ENCODE data around the gene PLEKHM3. TPM values are rescaled to one million over a fixed set of nuclear protein-coding genes. Genes with fewer than 3 reads are reported as not detected.

PLEKHM3 gene
- total and polyA plus RNA-seq, 2 of the 13 experiments (the other 11 are each of a cell fraction or from before 2014, with no cell fraction given): 4.5 to 4.7 TPM

GRCh38 chr2:207787800-207788199, 237.5 kb downstream of the PLEKHM3 start:
- H3K9ac ChIP-seq (ENCODE audit: insufficient read depth, low read depth, low read length): no peak overlapping the region
- intact Hi-C loops (cut with micrococcal nuclease; ENCODE audit: unreplicated experiment): no loop called here
- no peaks in the 10 kb centered on the region for H3K79me2 ChIP-seq (ENCODE audit: insufficient read depth, low read length)
- H3K27me3 ChIP-seq (ENCODE audit: control insufficient read depth in 1 of 2, insufficient read depth in 2 of 2, low read length in 2 of 2): no peaks in the 10 kb centered on the region
- no peak for TF ChIP-seq ZNF687 (CRISPR knock-in tag; IDR thresholded peaks at IDR 0.05)
- TF ChIP-seq, protein P1, sequence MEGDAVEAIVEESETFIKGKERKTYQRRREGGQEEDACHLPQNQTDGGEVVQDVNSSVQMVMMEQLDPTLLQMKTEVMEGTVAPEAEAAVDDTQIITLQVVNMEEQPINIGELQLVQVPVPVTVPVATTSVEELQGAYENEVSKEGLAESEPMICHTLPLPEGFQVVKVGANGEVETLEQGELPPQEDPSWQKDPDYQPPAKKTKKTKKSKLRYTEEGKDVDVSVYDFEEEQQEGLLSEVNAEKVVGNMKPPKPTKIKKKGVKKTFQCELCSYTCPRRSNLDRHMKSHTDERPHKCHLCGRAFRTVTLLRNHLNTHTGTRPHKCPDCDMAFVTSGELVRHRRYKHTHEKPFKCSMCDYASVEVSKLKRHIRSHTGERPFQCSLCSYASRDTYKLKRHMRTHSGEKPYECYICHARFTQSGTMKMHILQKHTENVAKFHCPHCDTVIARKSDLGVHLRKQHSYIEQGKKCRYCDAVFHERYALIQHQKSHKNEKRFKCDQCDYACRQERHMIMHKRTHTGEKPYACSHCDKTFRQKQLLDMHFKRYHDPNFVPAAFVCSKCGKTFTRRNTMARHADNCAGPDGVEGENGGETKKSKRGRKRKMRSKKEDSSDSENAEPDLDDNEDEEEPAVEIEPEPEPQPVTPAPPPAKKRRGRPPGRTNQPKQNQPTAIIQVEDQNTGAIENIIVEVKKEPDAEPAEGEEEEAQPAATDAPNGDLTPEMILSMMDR (CRISPR knock-in tag; IDR thresholded peaks at IDR 0.05): no peak
- TF ChIP-seq, protein P2, sequence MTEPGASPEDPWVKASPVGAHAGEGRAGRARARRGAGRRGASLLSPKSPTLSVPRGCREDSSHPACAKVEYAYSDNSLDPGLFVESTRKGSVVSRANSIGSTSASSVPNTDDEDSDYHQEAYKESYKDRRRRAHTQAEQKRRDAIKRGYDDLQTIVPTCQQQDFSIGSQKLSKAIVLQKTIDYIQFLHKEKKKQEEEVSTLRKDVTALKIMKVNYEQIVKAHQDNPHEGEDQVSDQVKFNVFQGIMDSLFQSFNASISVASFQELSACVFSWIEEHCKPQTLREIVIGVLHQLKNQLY (CRISPR knock-in tag; IDR thresholded peaks at IDR 0.05): no peak
- no peak for TF ChIP-seq PRDM15 (CRISPR knock-in tag; IDR thresholded peaks at IDR 0.05)
- no peak for TF ChIP-seq BHLHE40 (IDR thresholded peaks at IDR 0.05; ENCODE audit: low read length)
- TF ChIP-seq, protein P3, sequence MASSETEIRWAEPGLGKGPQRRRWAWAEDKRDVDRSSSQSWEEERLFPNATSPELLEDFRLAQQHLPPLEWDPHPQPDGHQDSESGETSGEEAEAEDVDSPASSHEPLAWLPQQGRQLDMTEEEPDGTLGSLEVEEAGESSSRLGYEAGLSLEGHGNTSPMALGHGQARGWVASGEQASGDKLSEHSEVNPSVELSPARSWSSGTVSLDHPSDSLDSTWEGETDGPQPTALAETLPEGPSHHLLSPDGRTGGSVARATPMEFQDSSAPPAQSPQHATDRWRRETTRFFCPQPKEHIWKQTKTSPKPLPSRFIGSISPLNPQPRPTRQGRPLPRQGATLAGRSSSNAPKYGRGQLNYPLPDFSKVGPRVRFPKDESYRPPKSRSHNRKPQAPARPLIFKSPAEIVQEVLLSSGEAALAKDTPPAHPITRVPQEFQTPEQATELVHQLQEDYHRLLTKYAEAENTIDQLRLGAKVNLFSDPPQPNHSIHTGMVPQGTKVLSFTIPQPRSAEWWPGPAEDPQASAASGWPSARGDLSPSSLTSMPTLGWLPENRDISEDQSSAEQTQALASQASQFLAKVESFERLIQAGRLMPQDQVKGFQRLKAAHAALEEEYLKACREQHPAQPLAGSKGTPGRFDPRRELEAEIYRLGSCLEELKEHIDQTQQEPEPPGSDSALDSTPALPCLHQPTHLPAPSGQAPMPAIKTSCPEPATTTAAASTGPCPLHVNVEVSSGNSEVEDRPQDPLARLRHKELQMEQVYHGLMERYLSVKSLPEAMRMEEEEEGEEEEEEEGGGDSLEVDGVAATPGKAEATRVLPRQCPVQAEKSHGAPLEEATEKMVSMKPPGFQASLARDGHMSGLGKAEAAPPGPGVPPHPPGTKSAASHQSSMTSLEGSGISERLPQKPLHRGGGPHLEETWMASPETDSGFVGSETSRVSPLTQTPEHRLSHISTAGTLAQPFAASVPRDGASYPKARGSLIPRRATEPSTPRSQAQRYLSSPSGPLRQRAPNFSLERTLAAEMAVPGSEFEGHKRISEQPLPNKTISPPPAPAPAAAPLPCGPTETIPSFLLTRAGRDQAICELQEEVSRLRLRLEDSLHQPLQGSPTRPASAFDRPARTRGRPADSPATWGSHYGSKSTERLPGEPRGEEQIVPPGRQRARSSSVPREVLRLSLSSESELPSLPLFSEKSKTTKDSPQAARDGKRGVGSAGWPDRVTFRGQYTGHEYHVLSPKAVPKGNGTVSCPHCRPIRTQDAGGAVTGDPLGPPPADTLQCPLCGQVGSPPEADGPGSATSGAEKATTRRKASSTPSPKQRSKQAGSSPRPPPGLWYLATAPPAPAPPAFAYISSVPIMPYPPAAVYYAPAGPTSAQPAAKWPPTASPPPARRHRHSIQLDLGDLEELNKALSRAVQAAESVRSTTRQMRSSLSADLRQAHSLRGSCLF (CRISPR knock-in tag; IDR thresholded peaks at IDR 0.05; ENCODE audit: borderline replicate concordance): no peak
- TF ChIP-seq PHB2 (IDR thresholded peaks at IDR 0.05; ENCODE audit: partially characterized antibody): no peak
- TF ChIP-seq MTF2 (CRISPR knock-in tag; IDR thresholded peaks at IDR 0.05; ENCODE audit: borderline replicate concordance): no peak
- DNase-seq (ENCODE audit: low spot score) (no peak), ATAC-seq (no peak), FAIRE-seq (no peak)
- no peak overlapping the region for H3K4me3 ChIP-seq (replicated peaks in 1 of 3; ENCODE audit: insufficient read depth in 1 of 3, low read depth in 2 of 3, low read length in 3 of 3)
- 91% methylated on average over 4 of the region's 4 CpGs for WGBS (ENCODE audit: low lambda C conversion rate)
- peaks cover 78% of the 10 kb centered on the region for H3K4me1 ChIP-seq (ENCODE audit: insufficient read depth, low read length)
- ChIA-PET CTCF (ENCODE audit: low intra/inter-chr PET ratio, low total read pairs) (no interaction called here), POLR2A (interaction anchor here (0.9 kb wide), 1 partner anchor 9 kb away, joined by 3 read pairs; no protein-coding TSS in a partner anchor)
- no peak overlapping the region for H3K27ac ChIP-seq (ENCODE audit: extremely low read length, insufficient read depth, low read length)
- H3K4me2 ChIP-seq (ENCODE audit: low read depth, low read length): no peak overlapping the region
- in situ Hi-C loops (cut with HindIII; ENCODE audit: extremely low pct_ligation_motif_present, low pct_unique_long_range_greater_than_20kb): no loop called here
- no TSS peak for BruUV-seq (replicated peaks)
- no peak overlapping the region for H2AFZ ChIP-seq (ENCODE audit: low read length)
- no peaks in the 10 kb centered on the region for H3K36me3 ChIP-seq (replicated peaks in 1 of 2; ENCODE audit: control insufficient read depth in 1 of 2, insufficient read depth in 2 of 2, low read length in 2 of 2)
- H3K9me3 ChIP-seq (ENCODE audit: low read length): no peaks in the 10 kb centered on the region
- H4K20me1 ChIP-seq (ENCODE audit: insufficient read depth, low read length): no peaks in the 10 kb centered on the region

All from HepG2 (cell line).